Lower lobe of right lung (tissue), 2 donors: ENCODE data around the gene ZMYND11. TPM values are rescaled to one million over a fixed set of nuclear protein-coding genes. Genes with fewer than 3 reads are reported as not detected.

Experiments used
- ATAC-seq, 2 donors: fragments of 200-7000 bp; cut with Tn5 transposase; one replicate each; pipeline ENCODE4 v1.9.1; 2020 to 2022; ENCODE audit warnings: mild to moderate bottlenecking in 2 of 2, moderate library complexity in 2 of 2
- DNase-seq: peaks from one replicate; pipeline ENCODE4 v3.0.0-alpha.2; 2020
- H3K27ac ChIP-seq: fragments of 200-600 bp; one replicate; pipeline ENCODE4 v1.8.0; 2022
- H3K27me3 ChIP-seq: fragments of 200-600 bp; one replicate; pipeline ENCODE4 v1.8.0; 2022; ENCODE audit warnings: low read depth
- H3K36me3 ChIP-seq: fragments of 200-600 bp; one replicate; pipeline ENCODE4 v1.8.0; 2022; ENCODE audit warnings: mild to moderate bottlenecking
- H3K4me1 ChIP-seq: fragments of 200-600 bp; one replicate; pipeline ENCODE4 v1.8.0; 2022
- H3K4me3 ChIP-seq: fragments of 200-600 bp; one replicate; pipeline ENCODE4 v1.8.0; 2022; ENCODE audit warnings: mild to moderate bottlenecking
- H3K9me3 ChIP-seq: fragments of 200-600 bp; one replicate; pipeline ENCODE4 v1.8.0; 2022
- CTCF ChIP-seq: fragments of 200-600 bp; IDR thresholded peaks from one replicate; pipeline ENCODE4 v1.8.0; 2022; ENCODE audit warnings: antibody characterized with exemption, mild to moderate bottlenecking
- intact Hi-C: fragments of 100-400 bp; cut with DNase I; formaldehyde crosslinking; loops from one replicate; pipeline ENCODE4 v1.11.0; 2022
- total RNA-seq: library from RNA; stranded (reverse); fragmentation: NEBNext Ultra II Directional; extraction: Animal tissue kit (Norgen Biotek cat#: 25700); gene quantifications from one replicate; pipeline ENCODE4 v1.2.1, GENCODE V29; 2021
- donor health status: DM: no; HTN: yes; CAD: no; lungs with severe emphysema.

Gene ZMYND11
- total RNA-seq, 1 donor from 2014 or later: 68.9 TPM

- ATAC-seq: no peak
These were observed 140.4 kb downstream of the ZMYND11 start for GRCh38 chr10:275680-276079.

GRCh38 chr10:277963-278362, 142.7 kb downstream of the ZMYND11 start:
- no peak overlapping the region for H3K4me3 ChIP-seq
- ATAC-seq (peak in 1 of 2 donors; percentile 29), DNase-seq (no peak)
- intact Hi-C loops: no loop called here
- no peak overlapping the region for H3K27ac ChIP-seq
- no peaks in the 10 kb centered on the region for H3K4me1 ChIP-seq
- no peak for TF ChIP-seq CTCF
- no peaks in the 10 kb centered on the region for H3K27me3 ChIP-seq
- H3K9me3 ChIP-seq: no peaks in the 10 kb centered on the region
- peaks cover 60% of the 10 kb centered on the region for H3K36me3 ChIP-seq

More at GRCh38 chr10:275680-276079, 140.4 kb downstream of the ZMYND11 start:
- Histone ChIP-seq H3K27ac (no peak overlapping the region), H3K9me3 (no peaks in the 10 kb centered on the region), H3K27me3 (no peaks in the 10 kb centered on the region), H3K4me3 (no peak overlapping the region), H3K36me3 (peaks cover 46% of the 10 kb centered on the region), H3K4me1 (no peaks in the 10 kb centered on the region)
- no peak for TF ChIP-seq CTCF
- intact Hi-C loops: no loop called here
- no peak for DNase-seq

DNA sequence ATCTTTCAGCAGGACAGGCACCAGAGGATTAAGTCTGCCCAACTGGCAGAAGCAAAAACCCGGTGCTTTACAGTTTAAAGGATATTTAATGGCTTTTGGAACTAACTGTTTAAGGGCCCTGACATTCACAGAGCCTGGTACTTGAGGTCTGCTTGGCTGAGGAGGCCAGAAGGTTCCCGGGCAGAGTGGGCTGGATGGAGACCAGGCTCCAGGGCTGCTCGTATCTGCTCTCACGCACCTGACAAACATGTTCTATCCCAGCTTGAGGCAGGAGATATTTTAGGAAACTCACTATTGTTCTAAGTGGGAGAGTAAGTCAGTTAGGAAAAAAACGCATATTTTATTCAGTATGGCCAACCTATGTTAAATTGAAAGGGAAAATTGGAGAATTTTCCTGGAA, 143.5 kb downstream of the ZMYND11 start:
- TF ChIP-seq CTCF: no peak
- Histone ChIP-seq H3K27me3 (no peaks in the 10 kb centered on the region), H3K4me3 (no peak overlapping the region), H3K9me3 (no peaks in the 10 kb centered on the region), H3K36me3 (peaks cover 66% of the 10 kb centered on the region), H3K27ac (no peak overlapping the region), H3K4me1 (no peaks in the 10 kb centered on the region)
- DNase-seq: no peak
- ATAC-seq: no peak
- intact Hi-C loops: no loop called here

GRCh38 chr10:279232-279631, 144.0 kb downstream of the ZMYND11 start:
- no peaks in the 10 kb centered on the region for H3K4me1 ChIP-seq
- intact Hi-C loops: no loop called here
- no peaks in the 10 kb centered on the region for H3K27me3 ChIP-seq
- H3K27ac ChIP-seq: no peak overlapping the region
- H3K36me3 ChIP-seq: peaks cover 71% of the 10 kb centered on the region
- DNase-seq (no peak), ATAC-seq (no peak)
- H3K9me3 ChIP-seq: no peaks in the 10 kb centered on the region
- no peak overlapping the region for H3K4me3 ChIP-seq
- TF ChIP-seq CTCF: no peak

GRCh38 chr10:279655-280054, 144.4 kb downstream of the ZMYND11 start:
- Histone ChIP-seq H3K4me3 (no peak overlapping the region), H3K4me1 (no peaks in the 10 kb centered on the region), H3K9me3 (no peaks in the 10 kb centered on the region), H3K36me3 (peaks cover 71% of the 10 kb centered on the region), H3K27me3 (no peaks in the 10 kb centered on the region), H3K27ac (no peak overlapping the region)
- TF ChIP-seq CTCF: no peak
- intact Hi-C loops: no loop called here
- ATAC-seq: no peak
- DNase-seq: no peak
